Ectodermal cell (in vitro differentiated cells): ENCODE measurements around the gene ZNF664.

Experiments used
- H3K27ac ChIP-seq: 2 replicates; pipeline ENCODE4 v1.7.0; 2013; ENCODE audit warnings: mild to moderate bottlenecking, low read depth, low read length; ENCODE audit not compliant: insufficient read depth, poor library complexity, severe bottlenecking
- H3K27me3 ChIP-seq: 2 replicates; pipeline ENCODE4 v1.7.0; 2013; ENCODE audit warnings: mild to moderate bottlenecking, low read length; ENCODE audit not compliant: insufficient read depth, control insufficient read depth, poor library complexity, severe bottlenecking
- H3K36me3 ChIP-seq: one replicate; pipeline ENCODE4 v1.7.0; 2013; ENCODE audit warnings: low read length; ENCODE audit not compliant: control insufficient read depth, insufficient read depth
- H3K4me1 ChIP-seq: one replicate; pipeline ENCODE4 v1.7.0; 2013; ENCODE audit warnings: low read length; ENCODE audit not compliant: control insufficient read depth, insufficient read depth
- H3K4me3 ChIP-seq: 2 replicates; pipeline ENCODE4 v1.7.0; 2013; ENCODE audit warnings: low read depth, low read length, control low read depth; ENCODE audit not compliant: insufficient read depth
- H3K9me3 ChIP-seq: 2 replicates; pipeline ENCODE4 v1.7.0; 2013; ENCODE audit warnings: mild to moderate bottlenecking, low read length, moderate library complexity; ENCODE audit not compliant: control insufficient read depth
- WGBS, 2 experiments: methylation state at CpG; one replicate each; pipeline ENCODE4 v1.1.7; 2013; ENCODE audit warnings: missing lambda C conversion rate in 2 of 2; 5-methylcytosine and 5-hydroxymethylcytosine counted together

Gene ZNF664

GRCh38 chr12:124020514-124020949 lies 47.5 kb downstream of the ZNF664 start:
- no peaks in the 10 kb centered on the region for H3K4me1 ChIP-seq
- no peaks in the 10 kb centered on the region for H3K9me3 ChIP-seq
- H3K4me3 ChIP-seq, result no peak overlapping the region
- H3K27ac ChIP-seq, result no peak overlapping the region
- 88 to 92% methylated on average over 2 of the region's 2 CpGs for WGBS, 2 experiments
- H3K27me3 ChIP-seq, result no peaks in the 10 kb centered on the region
- no peaks in the 10 kb centered on the region for H3K36me3 ChIP-seq

GRCh38 chr12:124021007-124021406 lies 48.0 kb downstream of the ZNF664 start:
- no peaks in the 10 kb centered on the region for H3K27me3 ChIP-seq
- no peaks in the 10 kb centered on the region for H3K4me1 ChIP-seq
- WGBS, 2 experiments, result 61 to 72% methylated on average over 2 to 3 of the region's 3 CpGs
- no peaks in the 10 kb centered on the region for H3K9me3 ChIP-seq
- H3K36me3 ChIP-seq, result no peaks in the 10 kb centered on the region
- no peak overlapping the region for H3K4me3 ChIP-seq
- H3K27ac ChIP-seq, result no peak overlapping the region

- H3K9me3 ChIP-seq, result no peaks in the 10 kb centered on the region
- no peak overlapping the region for H3K4me3 ChIP-seq
- no peaks in the 10 kb centered on the region for H3K27me3 ChIP-seq
- no peaks in the 10 kb centered on the region for H3K36me3 ChIP-seq
- 95 to 97% methylated on average over 3 of the region's 3 CpGs for WGBS, 2 experiments
- no peak overlapping the region for H3K27ac ChIP-seq
- H3K4me1 ChIP-seq, result peaks cover under 1% of the 10 kb centered on the region
Measured at GRCh38 chr12:124022161-124022560, 49.1 kb downstream of the ZNF664 start.

DNA sequence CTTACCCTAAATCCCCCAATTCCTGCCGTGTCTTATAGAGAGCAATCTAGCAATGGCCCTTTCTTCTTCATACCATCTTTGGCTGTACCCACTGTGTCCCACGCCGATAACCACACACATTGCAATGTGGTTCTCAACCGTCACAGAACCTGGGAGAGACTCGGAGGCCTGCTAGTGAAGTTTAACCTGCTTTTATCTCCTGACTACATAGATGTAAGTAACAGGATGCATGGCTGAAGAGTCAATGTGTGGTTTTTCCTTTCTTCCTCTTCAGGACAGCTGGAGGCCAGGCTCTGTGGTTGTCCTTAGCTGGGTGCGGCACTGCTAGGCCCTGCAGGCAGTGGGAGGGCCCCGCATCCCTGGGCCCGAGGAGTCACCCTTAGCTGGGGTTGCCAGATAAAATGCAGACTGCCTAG lies 51.3 kb downstream of the ZNF664 start:
- no peak overlapping the region for H3K4me3 ChIP-seq
- H3K27me3 ChIP-seq, result no peaks in the 10 kb centered on the region
- no peaks in the 10 kb centered on the region for H3K36me3 ChIP-seq
- 81 to 83% methylated on average over 8 of the region's 8 CpGs for WGBS, 2 experiments
- H3K27ac ChIP-seq, result no peak overlapping the region
- H3K4me1 ChIP-seq, result peaks cover 5% of the 10 kb centered on the region
- H3K9me3 ChIP-seq, result no peaks in the 10 kb centered on the region

DNA sequence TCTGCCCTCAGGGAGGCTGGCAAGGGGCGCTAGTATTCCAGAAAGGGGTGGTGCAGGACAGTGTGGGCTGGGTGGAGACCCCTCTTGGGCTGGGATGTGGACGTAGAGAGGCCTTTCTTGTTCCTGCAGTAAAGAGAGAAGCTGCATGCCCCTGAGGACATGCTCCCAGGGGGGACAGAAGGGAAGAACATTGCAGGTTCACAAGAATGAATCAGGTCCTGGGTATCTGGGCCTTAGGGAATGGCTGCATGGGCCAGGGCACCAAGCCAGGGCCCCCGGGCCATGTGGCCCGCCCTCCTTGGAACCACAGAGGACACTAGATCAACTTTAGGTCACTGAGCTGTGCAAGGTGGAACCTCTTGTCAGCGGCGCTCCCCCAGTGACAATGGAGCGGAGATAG lies 51.8 kb downstream of the ZNF664 start:
- Histone ChIP-seq H3K4me1 (peaks cover 5% of the 10 kb centered on the region), H3K27me3 (no peaks in the 10 kb centered on the region), H3K27ac (no peak overlapping the region), H3K36me3 (no peaks in the 10 kb centered on the region), H3K4me3 (no peak overlapping the region), H3K9me3 (no peaks in the 10 kb centered on the region)
- WGBS, 2 experiments, result 92 to 94% methylated on average over 7 of the region's 7 CpGs

DNA sequence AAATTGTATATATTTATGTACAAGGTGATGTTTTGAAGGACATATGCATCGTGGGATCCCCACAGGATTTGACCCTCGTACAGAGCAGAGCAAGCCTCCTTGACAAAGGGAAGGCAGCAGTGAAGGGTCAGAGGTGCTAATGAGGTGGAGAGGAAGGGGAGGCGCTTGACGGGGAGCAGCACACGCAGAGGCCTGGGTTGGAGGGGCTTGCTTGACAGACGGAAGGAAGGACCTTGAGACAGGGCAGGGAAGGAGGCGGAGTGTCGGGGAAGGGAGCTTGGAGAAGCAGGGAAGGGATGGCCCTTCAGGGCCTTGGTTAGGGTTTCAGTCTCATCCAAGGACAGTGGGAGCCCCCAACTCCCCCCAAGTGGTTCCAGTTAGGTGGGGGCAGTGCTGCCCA lies 52.6 kb downstream of the ZNF664 start:
- Histone ChIP-seq H3K27me3 (no peaks in the 10 kb centered on the region), H3K27ac (no peak overlapping the region), H3K9me3 (no peaks in the 10 kb centered on the region), H3K36me3 (no peaks in the 10 kb centered on the region), H3K4me1 (peaks cover 5% of the 10 kb centered on the region), H3K4me3 (no peak overlapping the region)
- 82 to 83% methylated on average over 8 of the region's 8 CpGs for WGBS, 2 experiments

GRCh38 chr12:124026755-124027745 lies 54.0 kb downstream of the ZNF664 start:
- WGBS, 2 experiments, result 90 to 92% methylated on average over 13 to 14 of the region's 14 CpGs
- H3K9me3 ChIP-seq, result no peaks in the 10 kb centered on the region
- H3K4me3 ChIP-seq, result no peak overlapping the region
- no peaks in the 10 kb centered on the region for H3K27me3 ChIP-seq
- peaks cover 5% of the 10 kb centered on the region for H3K4me1 ChIP-seq
- H3K27ac ChIP-seq, result no peak overlapping the region
- no peaks in the 10 kb centered on the region for H3K36me3 ChIP-seq

- Histone ChIP-seq H3K9me3 (no peaks in the 10 kb centered on the region), H3K27ac (no peak overlapping the region)
- 89 to 94% methylated on average over 18 of the region's 18 CpGs for WGBS, 2 experiments
Measured at GRCh38 chr12:124027753-124028554, 54.9 kb downstream of the ZNF664 start.

GRCh38 chr12:124028555-124028925 lies 55.5 kb downstream of the ZNF664 start:
- no peak overlapping the region for H3K4me3 ChIP-seq
- peaks cover 5% of the 10 kb centered on the region for H3K4me1 ChIP-seq
- no peaks in the 10 kb centered on the region for H3K36me3 ChIP-seq
- no peaks in the 10 kb centered on the region for H3K9me3 ChIP-seq
- 89 to 92% methylated on average over 5 of the region's 5 CpGs for WGBS, 2 experiments
- H3K27me3 ChIP-seq, result no peaks in the 10 kb centered on the region
- no peak overlapping the region for H3K27ac ChIP-seq

More at GRCh38 chr12:124027753-124028554, 54.9 kb downstream of the ZNF664 start:
- H3K36me3 ChIP-seq, result no peaks in the 10 kb centered on the region
- H3K27me3 ChIP-seq, result no peaks in the 10 kb centered on the region
- no peak overlapping the region for H3K4me3 ChIP-seq
- peaks cover 5% of the 10 kb centered on the region for H3K4me1 ChIP-seq

DNA sequence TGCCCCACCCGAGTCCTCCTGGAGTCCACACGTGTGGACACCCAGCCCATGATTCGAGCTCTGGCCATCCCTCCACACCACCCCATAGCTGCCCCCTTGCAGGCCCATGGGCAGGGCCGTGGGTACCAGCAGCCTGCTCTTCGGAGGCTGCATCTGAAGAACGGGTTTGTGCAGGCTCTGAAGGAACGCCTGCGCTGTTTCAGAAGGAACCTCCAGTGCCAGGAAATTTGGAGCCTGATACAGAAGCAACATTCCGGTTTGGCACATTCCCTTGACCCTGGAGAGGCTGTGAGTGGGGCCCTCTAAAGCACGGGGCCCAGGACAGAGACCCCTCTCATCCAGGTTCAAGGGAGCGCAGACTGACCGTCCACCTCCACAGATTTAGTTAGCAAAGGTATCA lies 57.0 kb downstream of the ZNF664 start:
- no peak overlapping the region for H3K27ac ChIP-seq
- H3K4me3 ChIP-seq, result no peak overlapping the region
- H3K4me1 ChIP-seq, result peaks cover 5% of the 10 kb centered on the region
- no peaks in the 10 kb centered on the region for H3K9me3 ChIP-seq
- WGBS, 2 experiments, result 94% methylated on average over 12 of the region's 12 CpGs
- no peaks in the 10 kb centered on the region for H3K27me3 ChIP-seq
- H3K36me3 ChIP-seq, result no peaks in the 10 kb centered on the region
